Inferior parietal cortex (tissue), 1 donor: Measurements from ENCODE around the gene GULP1.
"Not testable (repeated sequence)": the region's sequence is repeated elsewhere in the genome, so short reads cannot be mapped to it uniquely, and the experiment has no call there.

Experiments
- DNase-seq: peaks from one replicate; pipeline ENCODE4 v3.0.0-alpha.2; 2016; ENCODE audit errors: extremely low spot score

Gene GULP1

DNA sequence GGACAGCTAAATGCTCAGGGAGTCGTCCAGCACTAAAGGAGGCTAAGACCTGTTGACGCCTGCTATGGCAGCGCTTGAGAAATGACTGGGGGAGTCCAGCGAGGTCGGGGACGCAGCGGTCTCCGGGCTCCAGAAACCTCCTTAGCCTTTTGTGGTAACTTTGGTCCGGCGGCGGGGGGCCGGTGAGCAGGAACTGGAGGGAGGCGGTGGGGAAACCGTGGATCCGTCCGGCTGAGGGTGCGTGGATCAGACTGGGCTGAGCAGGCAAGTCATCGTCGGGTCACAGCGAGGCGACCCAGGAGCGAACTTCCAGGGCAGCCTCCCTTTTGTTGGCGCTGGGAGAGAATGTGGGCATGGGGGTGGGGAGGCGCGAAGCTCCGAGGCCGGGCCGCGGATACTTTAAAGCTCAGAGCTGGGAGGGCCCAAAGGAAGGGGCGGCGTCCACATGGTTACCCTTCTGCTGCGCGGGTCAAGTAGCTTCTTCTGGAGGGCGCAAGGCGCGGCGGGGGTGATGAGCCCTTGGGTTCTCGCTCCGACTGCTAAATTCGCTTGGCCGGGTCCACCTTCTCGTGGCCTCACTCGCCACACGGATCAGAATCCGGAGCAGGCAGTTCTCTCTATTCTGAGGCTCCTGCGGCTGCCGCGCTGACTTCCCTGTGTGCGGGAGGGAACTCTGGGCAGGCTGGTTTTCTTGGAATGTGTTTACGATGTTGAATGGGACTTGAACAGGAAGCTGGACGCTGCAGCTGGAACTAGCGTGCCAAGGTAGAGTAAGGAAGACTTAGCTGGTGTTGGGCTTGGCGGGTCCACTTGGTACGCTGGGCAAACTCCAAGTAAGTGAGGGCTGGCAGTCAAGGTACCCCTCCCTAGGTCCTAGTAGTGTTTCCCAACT lies 920 bp downstream of the GULP1 start:
- DNase-seq: no peak

DNA sequence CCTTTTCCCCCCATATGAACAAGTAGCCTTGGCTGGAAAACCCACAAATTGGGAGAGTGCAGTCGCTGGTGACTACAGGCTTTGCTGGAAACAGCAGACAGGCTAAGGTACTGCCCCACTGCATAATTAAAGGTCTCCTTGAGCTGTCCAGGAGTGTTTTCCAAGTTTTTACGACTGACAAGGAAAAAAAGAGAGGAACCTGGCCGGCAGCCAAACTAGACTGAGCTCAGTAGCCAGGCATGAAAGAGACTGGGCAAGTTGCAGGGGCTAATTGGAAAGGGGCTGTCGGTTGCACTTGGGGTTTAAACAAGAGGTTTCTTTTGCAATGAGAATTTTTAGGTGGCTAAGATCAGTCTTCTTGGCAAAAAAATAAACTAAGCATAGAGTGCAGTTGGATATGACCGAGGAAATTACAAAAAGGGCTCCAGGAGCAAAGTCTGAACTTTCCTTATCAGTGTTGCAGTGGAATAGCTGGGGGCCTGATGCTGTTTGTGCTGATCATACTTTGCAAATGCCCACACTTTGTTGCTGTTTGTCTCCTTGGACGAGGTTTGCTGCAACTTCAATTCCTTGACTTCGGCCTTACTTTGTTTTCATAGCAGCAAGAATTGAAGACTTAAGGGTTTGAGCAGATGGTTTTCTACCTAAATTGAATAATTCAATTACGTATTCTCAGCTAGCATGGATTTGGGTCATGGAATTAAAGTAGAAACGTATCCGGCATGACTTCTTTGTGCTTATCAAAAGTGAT lies 2.1 kb downstream of the GULP1 start:
- peak; percentile 65 for DNase-seq

DNA sequence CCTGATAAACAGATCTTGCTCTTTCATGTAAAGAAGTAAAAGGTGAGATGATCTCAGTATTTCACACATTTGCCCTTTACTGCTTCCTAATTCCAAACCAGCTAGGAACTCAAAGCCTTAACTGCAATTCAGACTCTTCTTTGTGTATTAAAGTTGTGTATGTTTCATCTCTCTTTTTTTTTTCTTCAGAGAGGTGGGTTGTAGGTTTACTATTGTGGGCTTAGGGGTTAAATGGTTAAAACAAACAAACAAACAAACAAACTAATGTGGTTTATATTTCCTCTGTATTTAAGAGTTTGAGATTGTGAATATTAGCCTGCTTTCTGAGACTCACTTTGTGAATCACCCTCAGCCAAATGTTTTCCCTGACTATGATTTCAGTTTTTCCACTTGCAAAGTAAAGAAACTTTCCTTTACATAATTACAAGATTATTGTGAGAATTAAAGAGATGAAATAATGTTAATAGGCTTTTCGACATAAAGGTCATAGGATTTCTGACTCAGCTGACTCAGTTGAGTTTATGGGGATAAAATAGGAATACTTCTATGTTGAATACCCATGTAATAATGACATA lies 2.8 kb downstream of the GULP1 start:
- DNase-seq: no peak

DNA sequence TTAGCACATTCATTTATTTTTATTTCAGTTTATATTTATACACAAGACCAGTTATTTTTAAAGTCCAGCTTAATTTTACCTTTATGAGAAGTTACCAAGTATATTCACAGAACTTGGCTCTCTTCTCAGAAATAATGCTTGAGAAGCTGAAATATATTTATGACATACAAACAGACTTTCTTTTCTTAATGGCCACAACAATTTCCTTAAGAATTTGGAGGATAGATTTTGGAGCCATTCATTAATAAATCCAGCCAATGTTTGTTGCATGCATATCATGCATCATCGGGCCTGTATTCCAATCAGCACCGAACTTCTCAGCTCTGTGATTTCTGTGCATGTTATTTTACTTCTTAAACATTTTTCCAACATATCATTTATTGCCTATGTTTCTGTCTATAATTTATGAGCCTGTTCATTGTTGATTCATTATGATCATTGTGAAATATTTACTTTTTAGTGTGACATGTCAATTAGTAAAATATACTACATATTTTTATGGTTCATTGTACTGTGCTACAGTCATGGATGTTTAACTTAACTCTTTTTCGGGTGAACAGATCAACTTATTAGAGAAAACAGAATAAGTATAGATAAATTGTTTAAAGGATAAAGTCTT lies 3.5 kb downstream of the GULP1 start:
- no peak for DNase-seq

DNA sequence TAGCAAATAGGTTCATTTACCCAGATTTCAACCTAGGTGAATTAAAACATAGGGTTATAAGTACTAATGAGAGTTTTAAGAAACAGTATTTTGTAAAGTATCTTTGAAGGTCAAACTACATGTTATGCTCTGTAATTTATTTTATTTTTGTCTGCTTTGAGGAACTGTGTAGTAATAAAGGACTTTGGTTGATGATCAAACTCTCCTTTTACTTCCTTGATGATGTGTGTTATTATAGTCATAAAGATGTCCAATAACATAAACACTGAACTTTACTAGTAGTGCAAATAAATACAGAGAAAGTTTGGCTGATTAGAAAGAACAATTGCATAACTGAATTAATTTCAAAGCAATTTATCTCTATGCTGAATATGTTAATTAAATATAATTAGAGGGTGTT lies 6.3 kb downstream of the GULP1 start:
- no peak for DNase-seq

GRCh38 chr2:188298937-188299371 lies 7.3 kb downstream of the GULP1 start:
- DNase-seq: not testable (repeated sequence)

DNA sequence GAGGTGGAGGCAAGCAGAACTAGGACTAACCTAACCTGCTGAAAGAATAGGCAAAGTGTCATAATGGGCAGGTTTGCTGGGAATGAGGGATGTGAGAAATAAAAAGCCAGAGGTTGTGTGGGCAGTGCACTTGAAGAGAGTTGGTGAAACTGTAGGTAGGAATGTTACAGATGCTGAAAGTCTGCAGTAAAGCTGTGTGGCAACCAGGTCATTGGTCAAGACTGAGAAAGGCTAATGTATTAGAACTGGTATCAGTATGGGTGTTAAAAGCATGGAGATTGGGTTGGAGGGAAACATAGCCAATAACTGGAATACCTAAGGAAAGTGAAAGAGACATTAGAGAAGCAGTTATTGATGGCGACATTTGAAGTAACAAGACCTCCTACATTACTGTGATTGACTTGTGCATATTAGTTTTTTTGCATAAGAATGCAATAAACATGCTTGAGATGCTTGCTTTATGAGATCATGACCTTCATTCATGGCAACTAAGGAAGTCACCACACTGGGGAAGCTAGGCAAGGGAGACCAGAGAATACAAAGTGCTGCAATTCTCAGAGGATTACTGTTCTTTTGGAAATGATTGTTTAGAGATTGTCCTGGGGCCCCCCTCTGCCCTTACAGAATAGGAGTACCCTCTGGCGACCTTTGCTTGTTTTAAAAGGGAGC lies 11.8 kb downstream of the GULP1 start:
- DNase-seq: no peak

DNA sequence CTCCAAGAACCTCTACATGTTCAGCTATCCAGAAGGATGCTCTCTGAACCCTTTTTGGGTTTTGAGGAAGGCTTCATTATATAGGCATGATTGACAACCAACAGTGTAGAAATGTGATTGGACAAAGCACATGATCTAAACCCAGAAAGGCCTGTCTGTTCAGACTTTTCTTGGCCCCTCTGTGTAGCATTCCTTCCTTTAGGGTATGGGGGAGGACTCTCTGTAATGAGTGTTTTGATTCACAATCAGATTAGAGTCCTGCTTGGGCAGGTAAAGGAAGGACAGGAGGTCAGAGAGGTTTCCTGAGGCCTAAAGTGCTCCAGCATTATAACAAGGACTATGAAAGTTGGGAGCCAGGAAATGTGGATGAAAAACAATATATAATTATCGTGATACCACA lies 13.6 kb downstream of the GULP1 start:
- no peak for DNase-seq

GRCh38 chr2:188306271-188306670 lies 14.6 kb downstream of the GULP1 start:
- DNase-seq: no peak

DNA sequence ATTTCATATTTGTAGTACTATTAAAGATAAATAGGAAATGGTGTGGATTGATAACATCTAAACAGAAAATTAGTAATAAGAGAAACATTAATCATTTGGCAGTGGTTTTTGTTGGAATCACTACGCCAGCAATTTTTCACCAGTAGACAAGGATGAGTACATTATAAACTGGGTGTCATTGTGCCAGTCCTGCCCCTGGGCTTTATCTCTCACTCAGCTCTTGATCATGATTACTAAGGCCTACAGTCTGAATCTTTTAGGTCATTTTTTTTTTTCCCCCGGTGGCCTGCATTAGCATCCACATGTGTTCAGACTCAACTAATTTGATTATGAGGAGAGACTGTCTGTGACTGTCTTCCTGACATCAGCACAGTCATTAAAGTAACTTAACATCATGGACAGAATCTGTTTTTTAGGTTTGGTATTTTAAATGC lies 16.2 kb downstream of the GULP1 start:
- no peak for DNase-seq

GRCh38 chr2:188308483-188308882 lies 16.8 kb downstream of the GULP1 start:
- no peak for DNase-seq

- DNase-seq: no peak
Measured at GRCh38 chr2:188309364-188309763, 17.7 kb downstream of the GULP1 start.

DNA sequence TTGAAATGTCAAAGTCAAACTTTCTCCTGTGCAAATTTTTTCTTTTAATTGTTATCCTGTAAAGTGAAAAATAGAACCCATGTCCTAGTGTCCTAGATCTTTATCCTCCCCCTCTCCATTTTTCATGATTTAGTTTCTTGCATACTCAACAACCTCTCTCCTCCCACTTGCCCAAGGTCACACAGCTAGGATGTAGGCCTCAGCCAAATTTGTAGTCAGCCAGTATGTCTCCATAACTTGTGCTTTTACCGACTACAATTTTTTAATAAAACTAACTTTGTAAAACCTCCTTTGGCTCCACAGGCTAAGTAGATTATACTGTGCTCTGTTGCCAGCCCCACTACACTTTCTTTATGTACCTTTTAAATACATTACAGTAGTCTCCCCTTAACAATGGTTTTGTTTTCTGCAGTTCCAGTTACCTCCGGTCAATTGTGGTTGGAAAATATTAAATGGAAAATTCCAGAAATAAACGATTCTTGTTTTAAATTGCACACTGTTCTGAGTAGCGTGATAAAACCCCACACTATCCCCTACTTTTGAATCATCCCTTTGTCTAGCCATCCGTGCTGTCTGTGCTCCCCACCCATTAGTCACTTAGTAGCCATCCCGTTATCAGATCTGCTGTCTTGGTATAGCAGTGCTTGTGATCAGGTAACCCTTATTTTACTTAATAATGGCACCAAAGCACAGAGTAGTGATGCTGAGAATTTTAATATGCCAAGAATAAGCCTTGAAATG lies 22.8 kb downstream of the GULP1 start:
- DNase-seq: no peak

DNA sequence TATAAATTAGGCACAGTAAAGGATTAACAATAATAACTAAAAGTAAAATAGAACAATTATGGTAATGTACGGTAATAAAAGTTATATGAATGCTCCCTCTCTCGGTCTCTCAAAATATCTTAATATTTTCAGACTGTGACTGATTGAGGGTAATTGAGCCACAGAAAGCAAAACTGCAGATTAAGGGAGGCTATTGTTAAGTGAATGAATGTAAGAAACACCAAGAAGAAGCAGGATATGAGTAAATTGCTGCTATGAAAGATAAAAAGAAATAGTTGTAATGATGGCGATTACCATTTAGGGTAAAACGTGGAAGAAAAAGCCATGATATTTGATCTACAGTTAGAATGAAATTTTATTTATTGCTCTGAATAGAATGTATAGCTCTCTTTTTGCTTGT lies 24.1 kb downstream of the GULP1 start:
- no peak for DNase-seq

DNA sequence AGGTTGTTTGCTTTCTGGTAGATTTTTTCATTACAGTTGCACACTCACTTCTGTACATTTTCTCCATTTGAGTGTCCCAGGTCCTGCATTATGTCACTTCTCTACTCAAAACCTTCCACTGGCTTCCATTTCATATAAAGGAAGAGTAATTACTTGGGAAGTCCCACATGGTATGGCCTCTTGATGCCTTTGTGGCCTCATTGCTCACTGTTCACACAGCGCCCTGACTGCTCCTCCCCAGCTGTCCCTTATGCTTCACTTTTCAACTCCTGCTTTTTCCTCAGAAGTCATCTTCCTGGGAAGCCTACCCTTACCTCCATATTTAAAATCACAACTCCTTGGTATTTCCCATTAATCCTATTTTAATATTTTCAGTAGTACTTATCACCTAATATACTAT lies 24.7 kb downstream of the GULP1 start:
- DNase-seq: no peak

GRCh38 chr2:188316791-188317423 lies 25.2 kb downstream of the GULP1 start:
- DNase-seq: no peak

GRCh38 chr2:188318161-188318749 lies 26.6 kb downstream of the GULP1 start:
- DNase-seq: no peak

GRCh38 chr2:188319838-188320237 lies 28.2 kb downstream of the GULP1 start:
- no peak for DNase-seq

DNA sequence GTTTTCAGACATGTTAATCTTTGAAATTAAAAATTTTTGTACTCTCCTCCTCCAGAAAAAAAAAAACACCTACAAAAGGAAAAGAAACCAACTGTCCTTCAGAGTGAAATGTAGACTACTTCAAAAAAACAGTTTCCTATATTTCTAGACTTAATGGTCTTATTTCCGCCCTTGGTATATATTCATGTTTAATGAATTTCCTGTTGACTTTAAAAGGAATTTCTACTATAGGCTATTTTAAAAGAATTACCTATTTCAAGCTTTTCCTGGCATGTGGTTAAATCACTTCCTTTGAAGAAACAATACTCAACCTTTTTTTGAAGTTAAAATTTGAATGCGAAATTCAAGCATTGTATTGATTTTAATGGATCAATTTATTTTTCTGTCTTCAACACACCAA lies 29.2 kb downstream of the GULP1 start:
- DNase-seq: no peak
